HG02588 (cell line): ENCODE measurements around the gene PRORP.
"Not testable (repeated sequence)": the region's sequence is repeated elsewhere in the genome, so short reads cannot be mapped to it uniquely, and the experiment has no call there.

Experiments
- ATAC-seq: cut with Tn5 transposase; IDR thresholded peaks from one replicate; pipeline ENCODE4 v1.9.1; 2021; ENCODE audit warnings: mild to moderate bottlenecking, moderate library complexity; ENCODE audit not compliant: unreplicated experiment

Gene PRORP

DNA sequence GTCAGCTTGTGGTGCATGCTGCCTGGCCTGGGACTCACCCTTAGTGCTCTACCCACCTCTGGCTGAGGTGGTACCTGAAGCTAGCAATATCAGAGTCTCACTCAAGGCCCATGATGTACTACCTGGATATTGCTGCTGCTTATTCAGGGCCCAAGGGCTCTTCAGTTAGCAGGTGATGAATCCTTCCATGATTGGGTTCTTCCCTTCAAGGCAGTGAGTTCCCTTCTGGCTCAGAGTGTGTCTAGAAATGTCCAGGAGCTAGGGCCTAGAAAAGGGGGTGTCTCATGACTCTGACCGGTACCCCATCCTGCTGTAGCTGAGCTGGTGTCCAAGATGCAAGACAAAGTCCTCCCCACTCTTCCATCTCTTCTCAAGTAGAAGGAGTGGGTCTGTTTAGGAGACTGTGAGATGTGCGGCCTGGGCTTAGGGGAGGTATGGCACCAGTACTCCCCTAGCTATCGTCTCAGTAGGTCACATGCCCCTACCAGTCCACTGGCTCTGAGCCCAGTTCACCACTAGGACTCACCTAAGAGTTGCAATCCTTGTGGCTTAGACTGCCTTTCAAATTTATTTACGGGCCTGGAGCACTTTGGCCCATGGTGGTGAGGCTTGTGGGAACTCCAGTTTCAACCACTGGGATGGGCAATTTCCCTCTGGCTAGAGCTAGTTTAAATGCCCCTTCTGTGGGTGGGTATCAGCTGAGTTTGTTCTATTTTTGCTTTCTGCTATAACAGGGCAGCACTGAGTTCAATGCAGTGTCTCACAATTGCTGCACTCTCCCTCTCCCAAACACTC lies 12.2 kb downstream of the PRORP start:
- no peak for ATAC-seq

GRCh38 chr14:35138585-35138984 lies 16.2 kb downstream of the PRORP start:
- no peak for ATAC-seq

- no peak for ATAC-seq
Observed at GRCh38 chr14:35140718-35141581, 18.6 kb downstream of the PRORP start.

DNA sequence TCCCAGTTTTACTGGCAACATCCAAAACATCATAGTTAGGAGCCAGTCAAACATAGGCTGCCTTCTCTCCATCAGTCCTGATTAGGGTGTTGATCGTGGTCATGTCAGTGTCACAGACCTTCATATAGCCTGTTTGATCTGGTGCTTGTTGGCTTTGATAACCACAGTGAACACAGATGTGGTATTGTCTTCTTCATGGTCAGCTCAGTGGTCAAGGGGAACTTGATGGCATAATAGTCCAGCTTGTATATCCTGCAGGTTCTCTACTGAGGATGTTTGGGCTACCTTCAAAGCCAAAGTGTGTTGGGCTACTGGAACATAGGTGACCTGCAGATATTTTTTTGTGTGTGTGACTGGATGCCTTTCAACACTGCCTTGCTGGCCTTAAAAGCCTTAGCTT lies 21.7 kb downstream of the PRORP start:
- ATAC-seq: no peak

GRCh38 chr14:35146711-35147149 lies 24.4 kb downstream of the PRORP start:
- no peak for ATAC-seq

DNA sequence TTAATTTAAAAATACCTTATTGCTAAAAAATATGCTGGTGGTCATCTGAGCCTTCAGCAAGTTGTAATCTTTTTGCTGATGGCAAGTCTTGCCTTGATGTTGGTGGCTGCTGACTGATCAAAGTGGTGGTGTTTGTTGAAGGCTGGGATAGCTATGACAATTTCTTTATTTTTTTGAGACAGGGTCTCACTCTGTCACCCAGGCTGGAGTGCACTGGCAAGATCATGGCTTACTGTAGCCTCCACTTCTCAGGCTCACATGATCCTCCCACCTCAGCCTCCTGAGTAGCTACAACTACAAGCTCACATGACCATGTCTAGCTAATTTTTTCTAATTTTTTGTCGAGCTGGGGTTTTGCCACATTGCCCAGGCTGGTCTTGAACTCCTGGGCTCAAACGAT lies 24.8 kb downstream of the PRORP start:
- ATAC-seq: no peak

DNA sequence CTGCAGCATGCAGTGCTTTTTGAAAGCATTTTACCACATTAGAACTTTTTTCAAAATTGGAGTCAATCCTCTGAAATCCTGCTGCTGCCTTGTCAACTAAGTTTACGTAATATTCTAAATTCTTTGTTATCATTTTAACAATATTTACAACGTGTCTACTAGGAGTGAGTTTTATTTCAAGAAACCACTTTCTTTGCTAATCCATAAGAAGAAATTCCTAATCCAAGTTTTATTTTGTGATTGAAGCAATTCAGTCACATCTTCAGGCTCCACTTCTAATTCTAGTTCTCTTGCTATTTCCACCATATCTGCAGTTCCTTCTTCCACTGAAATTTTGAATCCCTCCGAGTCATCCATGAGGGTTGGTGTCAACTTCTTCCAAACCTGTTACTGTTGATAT lies 25.4 kb downstream of the PRORP start:
- ATAC-seq: no peak

GRCh38 chr14:35149239-35149638 lies 26.9 kb downstream of the PRORP start:
- ATAC-seq: no peak

- ATAC-seq: not testable (repeated sequence)
Observed at GRCh38 chr14:35152531-35152930, 30.2 kb downstream of the PRORP start.

DNA sequence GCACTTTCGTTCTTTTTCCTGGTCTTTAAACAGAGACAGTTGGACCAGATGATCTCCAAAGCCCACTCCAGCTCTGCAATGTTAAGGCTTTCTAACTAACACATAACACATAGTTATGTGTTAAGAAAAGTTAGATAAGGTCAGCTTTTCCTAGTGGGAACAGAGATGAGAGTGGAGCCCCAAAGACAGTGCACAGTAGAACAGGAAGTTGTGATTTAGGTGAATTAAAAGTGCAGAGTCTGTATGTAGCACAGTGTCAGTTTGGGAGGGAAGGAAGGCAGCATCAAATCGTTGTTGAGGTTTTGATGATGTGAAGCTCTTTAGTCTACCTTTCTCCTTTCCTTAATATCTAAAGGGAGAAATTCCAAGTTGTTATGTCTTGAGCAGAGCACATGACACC lies 31.7 kb downstream of the PRORP start:
- ATAC-seq: no peak

DNA sequence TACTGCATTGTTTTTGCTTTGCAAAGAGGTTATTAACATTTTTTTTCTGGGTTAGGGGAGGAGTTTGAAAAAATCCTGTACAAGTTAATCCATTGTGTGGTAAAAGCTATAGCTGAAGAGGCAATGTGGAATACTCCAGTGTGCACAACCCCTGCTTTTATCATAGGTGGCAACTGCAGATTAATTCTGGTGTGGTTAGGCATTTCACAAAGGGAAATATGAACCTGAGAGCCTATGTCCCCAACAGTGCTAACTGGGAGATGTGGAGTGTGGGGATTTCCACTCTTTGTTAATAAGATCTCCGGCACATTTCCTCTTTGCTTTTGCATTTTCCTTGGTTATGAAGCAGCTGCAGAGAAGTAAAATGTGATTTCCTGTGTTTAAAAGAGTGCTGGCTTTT lies 33.6 kb downstream of the PRORP start:
- no peak for ATAC-seq

GRCh38 chr14:35158491-35158890 lies 36.1 kb downstream of the PRORP start:
- no peak for ATAC-seq

GRCh38 chr14:35158951-35159653 lies 36.8 kb downstream of the PRORP start:
- no peak for ATAC-seq

GRCh38 chr14:35159742-35160409 lies 37.5 kb downstream of the PRORP start:
- ATAC-seq: no peak

DNA sequence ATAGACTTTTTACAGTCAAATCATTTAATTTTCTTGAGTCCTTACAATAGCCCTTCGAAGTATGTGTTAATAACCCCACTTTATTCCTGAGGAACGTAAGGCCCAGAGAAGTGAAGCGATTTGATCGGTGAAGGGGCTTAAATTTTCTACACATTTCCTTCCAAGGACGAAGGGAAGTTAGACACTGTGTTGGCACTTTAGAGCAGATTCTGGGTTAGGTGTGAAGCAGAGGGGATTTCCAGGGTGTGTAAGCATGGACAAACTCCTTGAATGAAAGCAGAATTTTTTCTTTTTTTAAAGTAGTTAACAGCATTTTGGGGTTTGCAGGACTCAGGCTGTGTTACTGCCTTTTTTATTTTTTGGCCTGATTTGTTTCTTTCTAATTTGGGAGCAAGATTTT lies 38.9 kb downstream of the PRORP start:
- ATAC-seq: no peak

- no peak for ATAC-seq
Observed at GRCh38 chr14:35163384-35163783, 41.0 kb downstream of the PRORP start.

- no peak for ATAC-seq
Observed at GRCh38 chr14:35164849-35165248, 42.5 kb downstream of the PRORP start.

DNA sequence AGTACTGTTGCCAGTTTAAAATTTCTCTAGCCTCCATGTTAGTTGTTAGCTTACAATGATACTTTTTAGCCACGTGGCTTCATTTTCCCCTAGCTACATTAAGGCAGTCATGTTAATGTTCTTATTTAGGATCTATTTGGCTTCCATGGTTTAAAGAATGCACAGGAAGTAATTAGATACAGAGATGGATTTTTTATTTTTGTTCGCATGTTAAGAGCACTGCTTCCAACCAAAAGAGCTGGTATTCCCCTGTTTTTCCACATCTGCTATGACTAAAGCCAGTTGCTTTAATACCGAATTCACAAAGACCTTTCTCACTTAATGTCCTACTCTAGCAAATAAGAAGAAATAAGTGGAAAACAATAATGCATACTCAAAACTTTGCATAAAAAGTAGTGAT lies 45.1 kb downstream of the PRORP start:
- ATAC-seq: no peak
